Progenitor cell of endocrine pancreas (in vitro differentiated cells): ENCODE measurements around the gene LTBP4. TPM values are rescaled to one million over a fixed set of nuclear protein-coding genes. Genes with fewer than 3 reads are reported as not detected.

Experiments
- DNase-seq: peaks from one replicate; pipeline ENCODE4 v3.0.0; 2021; ENCODE audit warnings: low spot score; ENCODE audit not compliant: unreplicated experiment
- H3K27ac Mint-ChIP-seq: 2 replicates; pipeline ENCODE4 v1.8.0; 2021; ENCODE audit warnings: mild to moderate bottlenecking, moderate library complexity, mixed read lengths
- H3K27me3 Mint-ChIP-seq: 2 replicates; pipeline ENCODE4 v1.8.0; 2021; ENCODE audit warnings: mixed read lengths
- H3K36me3 Mint-ChIP-seq: 2 replicates; pipeline ENCODE4 v1.8.0; 2022; ENCODE audit warnings: mixed read lengths; ENCODE audit not compliant: insufficient read depth
- H3K4me1 Mint-ChIP-seq: 2 replicates; pipeline ENCODE4 v1.8.0; 2021; ENCODE audit warnings: low read depth, mixed read lengths
- H3K4me3 Mint-ChIP-seq: 2 replicates; pipeline ENCODE4 v1.8.0; 2021; ENCODE audit warnings: low read depth, mild to moderate bottlenecking, moderate library complexity, mixed read lengths
- H3K9me3 Mint-ChIP-seq: 2 replicates; pipeline ENCODE4 v1.8.0; 2021; ENCODE audit warnings: low read depth, mixed read lengths
- CTCF ChIP-seq: fragments of 200-600 bp; sonication (generic); IDR thresholded peaks from one replicate; pipeline ENCODE4 v1.5.0; 2021; ENCODE audit warnings: antibody characterized with exemption, mild to moderate bottlenecking; ENCODE audit not compliant: unreplicated experiment
- total RNA-seq: library from RNA; stranded (reverse); gene quantifications from 2 replicates; pipeline ENCODE4 v1.2.1, GENCODE V29; 2021

Gene LTBP4
- total RNA-seq, 1 donor from 2014 or later, result 25.4 TPM

GRCh38 chr19:40614622-40615411, 13.6 kb downstream of the LTBP4 start:
- no peak for TF ChIP-seq CTCF
- Mint-ChIP-seq H3K36me3 (no peaks in the 10 kb centered on the region), H3K27me3 (peaks cover 57% of the 10 kb centered on the region), H3K27ac (peak overlapping the region; percentile 57), H3K9me3 (no peaks in the 10 kb centered on the region), H3K4me3 (peak overlapping the region; percentile 75), H3K4me1 (peaks cover 3% of the 10 kb centered on the region)
- DNase-seq, result no peak

- Mint-ChIP-seq H3K4me3 (no peak overlapping the region), H3K27ac (no peak overlapping the region), H3K4me1 (peaks cover 3% of the 10 kb centered on the region), H3K27me3 (peaks cover 44% of the 10 kb centered on the region), H3K36me3 (peaks cover under 1% of the 10 kb centered on the region), H3K9me3 (no peaks in the 10 kb centered on the region)
- no peak for DNase-seq
- no peak for TF ChIP-seq CTCF
These were observed 15.0 kb downstream of the LTBP4 start for GRCh38 chr19:40616178-40616577.

GRCh38 chr19:40616941-40617340, 15.8 kb downstream of the LTBP4 start:
- Mint-ChIP-seq H3K27me3 (peaks cover 40% of the 10 kb centered on the region), H3K4me1 (peaks cover 3% of the 10 kb centered on the region), H3K36me3 (peaks cover 3% of the 10 kb centered on the region), H3K27ac (no peak overlapping the region), H3K9me3 (no peaks in the 10 kb centered on the region), H3K4me3 (no peak overlapping the region)
- TF ChIP-seq CTCF, result no peak
- no peak for DNase-seq

GRCh38 chr19:40617961-40618360, 16.8 kb downstream of the LTBP4 start:
- Mint-ChIP-seq H3K27ac (no peak overlapping the region), H3K36me3 (peaks cover 4% of the 10 kb centered on the region), H3K27me3 (peaks cover 31% of the 10 kb centered on the region), H3K9me3 (no peaks in the 10 kb centered on the region), H3K4me1 (peaks cover 3% of the 10 kb centered on the region), H3K4me3 (no peak overlapping the region)
- DNase-seq, result no peak
- no peak for TF ChIP-seq CTCF

- Mint-ChIP-seq H3K4me1 (peaks cover 8% of the 10 kb centered on the region), H3K9me3 (no peaks in the 10 kb centered on the region), H3K27ac (no peak overlapping the region), H3K27me3 (peaks cover 19% of the 10 kb centered on the region), H3K36me3 (peaks cover 4% of the 10 kb centered on the region), H3K4me3 (no peak overlapping the region)
- DNase-seq, result no peak
- TF ChIP-seq CTCF, result no peak
These were observed 18.4 kb downstream of the LTBP4 start for GRCh38 chr19:40619333-40620160.
